GM12892 (cell line): Measurements from ENCODE around the gene APLP2.

Experiments
- POLR2A ChIP-seq: IDR thresholded peaks from 2 replicates; pipeline ENCODE4 v1.6.1; 2011; ENCODE audit warnings: low read depth, low read length, control low read depth
- POLR2AphosphoS5 ChIP-seq: IDR thresholded peaks from 2 replicates; pipeline ENCODE4 v1.6.1; 2011; ENCODE audit warnings: low read depth, low read length, control low read depth

- TF ChIP-seq POLR2A: no peak
- TF ChIP-seq POLR2AphosphoS5: no peak
These were observed 20.0 kb downstream of the APLP2 start for GRCh38 chr11:130089674-130090073.
